ENCODE data around the gene ZNF746. TPM values are rescaled to one million over a fixed set of nuclear protein-coding genes. Genes with fewer than 3 reads are reported as not detected.

The ZNF746 gene
- total RNA-seq, 1 donor from 2014 or later, result 21.2 TPM

GRCh38 chr7:149469806-149470205, 27.8 kb downstream of the ZNF746 start:
- Mint-ChIP-seq H3K4me3 (no peak overlapping the region), H3K36me3 (ENCODE audit: low read depth) (peaks cover 39% of the 10 kb centered on the region), H3K4me1 (no peaks in the 10 kb centered on the region), H3K9me3 (peaks cover 8% of the 10 kb centered on the region), H3K27me3 (ENCODE audit: low read depth) (no peaks in the 10 kb centered on the region), H3K27ac (ENCODE audit: unreplicated experiment) (no peak overlapping the region)
- no peak for DNase-seq (ENCODE audit: low read depth, low spot score)
- no peak for TF ChIP-seq CTCF (conservative IDR thresholded peaks at IDR 0.05)

- TF ChIP-seq CTCF (conservative IDR thresholded peaks at IDR 0.05), result no peak
- Mint-ChIP-seq H3K4me3 (no peak overlapping the region), H3K36me3 (ENCODE audit: low read depth) (peaks cover 39% of the 10 kb centered on the region), H3K9me3 (peaks cover 8% of the 10 kb centered on the region), H3K4me1 (no peaks in the 10 kb centered on the region), H3K27ac (ENCODE audit: unreplicated experiment) (no peak overlapping the region), H3K27me3 (ENCODE audit: low read depth) (peaks cover 7% of the 10 kb centered on the region)
- DNase-seq (ENCODE audit: low read depth, low spot score), result no peak
Measured at GRCh38 chr7:149468208-149468607, 29.4 kb downstream of the ZNF746 start.

GRCh38 chr7:149467321-149467859, 30.2 kb downstream of the ZNF746 start:
- no peak for TF ChIP-seq CTCF (conservative IDR thresholded peaks at IDR 0.05)
- Mint-ChIP-seq H3K27ac (ENCODE audit: unreplicated experiment) (no peak overlapping the region), H3K4me3 (no peak overlapping the region), H3K36me3 (ENCODE audit: low read depth) (peaks cover 32% of the 10 kb centered on the region), H3K4me1 (no peaks in the 10 kb centered on the region), H3K9me3 (peaks cover 8% of the 10 kb centered on the region), H3K27me3 (ENCODE audit: low read depth) (peaks cover 9% of the 10 kb centered on the region)
- no peak for DNase-seq (ENCODE audit: low read depth, low spot score)

GRCh38 chr7:149466364-149466763, 31.2 kb downstream of the ZNF746 start:
- Mint-ChIP-seq H3K9me3 (peaks cover 8% of the 10 kb centered on the region), H3K36me3 (ENCODE audit: low read depth) (peaks cover 25% of the 10 kb centered on the region), H3K27ac (ENCODE audit: unreplicated experiment) (no peak overlapping the region), H3K4me1 (peaks cover 1% of the 10 kb centered on the region), H3K27me3 (ENCODE audit: low read depth) (peaks cover 14% of the 10 kb centered on the region), H3K4me3 (no peak overlapping the region)
- no peak for TF ChIP-seq CTCF (conservative IDR thresholded peaks at IDR 0.05)
- no peak for DNase-seq (ENCODE audit: low read depth, low spot score)

GRCh38 chr7:149463500-149464161, 34.0 kb downstream of the ZNF746 start:
- peaks cover 11% of the 10 kb centered on the region for H3K4me1 Mint-ChIP-seq
- H3K27ac Mint-ChIP-seq (ENCODE audit: unreplicated experiment), result no peak overlapping the region
- peaks cover 6% of the 10 kb centered on the region for H3K9me3 Mint-ChIP-seq
- no peak for TF ChIP-seq CTCF (conservative IDR thresholded peaks at IDR 0.05)
- no peak for DNase-seq (ENCODE audit: low read depth, low spot score)
- peaks cover 10% of the 10 kb centered on the region for H3K36me3 Mint-ChIP-seq (ENCODE audit: low read depth)
- peaks cover 18% of the 10 kb centered on the region for H3K27me3 Mint-ChIP-seq (ENCODE audit: low read depth)
- H3K4me3 Mint-ChIP-seq, result no peak overlapping the region

Measured in neural crest cell (in vitro differentiated cells).